GM21619 (cell line): ENCODE results near the gene SPARCL1.
A peak's percentile ranks its signal among the peaks of the same experiment; 100 is the strongest.

ENCODE experiments used
- ATAC-seq: cut with Tn5 transposase; IDR thresholded peaks from one replicate; pipeline ENCODE4 v1.9.1; 2021; ENCODE audit not compliant: unreplicated experiment

SPARCL1 gene

GRCh38 chr4:87541521-87541920, 12.3 kb upstream of the SPARCL1 start:
- ATAC-seq = no peak

GRCh38 chr4:87540146-87541058, 11.2 kb upstream of the SPARCL1 start:
- ATAC-seq = no peak

DNA sequence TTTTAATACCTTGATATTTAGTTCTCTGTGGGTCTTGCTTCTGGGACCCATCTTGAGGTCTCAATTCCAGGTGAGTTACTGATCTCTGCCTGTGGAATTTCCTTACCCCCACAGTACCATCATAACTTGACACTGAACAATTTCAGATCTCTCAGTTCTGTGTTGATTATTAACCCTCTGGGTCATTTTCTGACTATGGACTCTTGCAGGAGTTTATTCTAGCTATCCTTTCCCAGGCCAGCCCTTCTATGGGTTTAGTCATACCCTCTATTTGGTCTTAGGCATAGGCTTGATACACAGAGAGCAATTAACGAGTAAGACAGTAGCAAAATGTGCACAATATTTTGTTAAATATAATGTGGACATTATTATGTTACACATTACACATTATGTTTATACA, 3.7 kb upstream of the SPARCL1 start:
- no peak for ATAC-seq

DNA sequence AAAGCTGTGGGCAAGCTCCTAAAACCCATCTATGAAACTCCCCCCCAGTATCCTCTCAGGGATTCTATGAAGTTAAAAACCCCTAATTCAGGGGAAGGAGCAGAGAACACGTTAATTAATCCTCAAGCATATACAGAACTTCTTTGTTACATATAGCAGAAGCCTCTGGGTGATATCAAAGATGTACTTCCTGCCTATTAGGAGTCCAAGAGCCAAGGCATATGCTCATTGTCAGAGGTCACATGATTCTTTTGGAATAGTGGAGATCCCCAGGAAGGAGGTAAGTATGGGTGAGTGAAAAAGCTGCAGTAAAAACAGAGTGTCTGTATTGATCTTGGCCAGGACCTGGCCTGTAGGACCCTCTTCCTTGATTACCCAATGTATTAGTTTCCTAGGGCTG, 2.9 kb upstream of the SPARCL1 start:
- ATAC-seq = no peak

- no peak for ATAC-seq
Observed at GRCh38 chr4:87531621-87532020, 2.4 kb upstream of the SPARCL1 start.

DNA sequence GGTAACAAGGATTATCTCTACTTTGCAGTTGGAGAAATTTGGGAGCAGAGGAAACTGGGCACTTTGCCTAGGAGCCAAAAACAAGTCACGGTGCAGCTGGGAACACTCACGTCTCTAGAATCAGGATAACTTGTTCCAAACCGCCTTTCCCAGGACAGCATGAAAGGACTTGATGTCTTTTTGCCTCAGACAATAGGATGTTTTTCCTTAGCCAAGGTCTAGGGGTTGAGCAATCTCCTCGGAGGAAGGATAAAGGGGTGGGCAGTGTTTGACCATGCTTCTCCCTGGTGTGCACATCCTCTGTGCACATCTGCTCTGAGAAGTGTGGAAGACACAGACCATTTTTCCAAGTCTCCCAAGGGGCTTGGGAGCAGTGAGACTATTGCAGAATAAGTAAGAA, 1.7 kb upstream of the SPARCL1 start:
- ATAC-seq = no peak

- ATAC-seq = no peak
Observed at GRCh38 chr4:87530229-87530628, 1.1 kb upstream of the SPARCL1 start.

- ATAC-seq = no peak
Observed at GRCh38 chr4:87527431-87528220, 1.6 kb downstream of the SPARCL1 start.

DNA sequence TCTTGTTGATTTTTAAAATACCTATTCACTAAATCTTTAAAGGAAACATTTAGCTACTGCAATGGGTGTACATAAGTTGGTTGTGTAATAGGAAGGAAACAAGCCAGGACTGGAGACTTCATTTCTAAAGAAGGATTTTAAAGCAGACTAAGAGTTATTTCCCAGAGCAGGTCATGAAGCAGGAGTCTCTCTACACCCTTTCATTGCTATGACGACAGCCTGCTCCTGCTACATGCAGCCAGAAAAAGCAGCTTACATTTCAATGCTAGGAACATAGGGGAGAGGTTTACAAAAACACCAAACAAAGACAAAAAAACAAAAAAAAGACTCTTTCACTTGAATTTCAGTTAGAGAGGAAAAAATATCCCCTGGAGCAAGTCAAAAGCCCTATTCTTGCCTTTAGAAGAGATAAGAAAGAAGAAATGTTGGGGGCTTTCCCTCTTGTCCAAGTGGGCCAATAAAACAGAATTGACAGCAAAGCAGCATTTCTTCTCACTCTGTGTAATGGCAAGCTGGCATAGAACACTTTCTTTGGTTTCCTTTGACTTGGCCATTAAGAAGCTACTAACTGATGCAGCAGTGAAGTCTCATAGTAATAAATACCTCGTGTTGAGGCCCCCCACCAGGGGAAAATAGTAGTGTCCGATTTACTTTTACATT, 3.4 kb downstream of the SPARCL1 start:
- no peak for ATAC-seq

GRCh38 chr4:87524456-87524855, 4.7 kb downstream of the SPARCL1 start:
- ATAC-seq = no peak

DNA sequence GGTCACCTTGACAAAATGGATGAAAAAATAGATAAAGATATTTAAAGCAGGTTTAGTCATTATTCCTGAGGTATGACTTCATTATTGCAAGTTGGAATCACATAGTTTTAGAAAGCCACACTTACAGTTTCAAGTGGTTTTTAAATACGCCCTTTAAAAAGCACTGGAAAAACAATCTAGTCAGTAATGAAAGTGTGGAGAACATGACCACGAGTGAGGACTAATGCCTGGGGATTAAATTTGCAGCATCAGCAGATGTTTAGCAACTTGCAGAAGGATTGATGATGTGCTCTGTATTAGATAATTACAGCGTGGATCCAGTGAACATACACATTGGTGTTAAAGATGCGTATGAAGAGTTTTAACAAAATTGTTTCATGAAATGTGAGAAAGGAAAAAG, 5.9 kb downstream of the SPARCL1 start:
- ATAC-seq = no peak

GRCh38 chr4:87521757-87522374, 7.3 kb downstream of the SPARCL1 start:
- ATAC-seq = peak; percentile 87

- no peak for ATAC-seq
Observed at GRCh38 chr4:87521319-87521718, 7.9 kb downstream of the SPARCL1 start.

DNA sequence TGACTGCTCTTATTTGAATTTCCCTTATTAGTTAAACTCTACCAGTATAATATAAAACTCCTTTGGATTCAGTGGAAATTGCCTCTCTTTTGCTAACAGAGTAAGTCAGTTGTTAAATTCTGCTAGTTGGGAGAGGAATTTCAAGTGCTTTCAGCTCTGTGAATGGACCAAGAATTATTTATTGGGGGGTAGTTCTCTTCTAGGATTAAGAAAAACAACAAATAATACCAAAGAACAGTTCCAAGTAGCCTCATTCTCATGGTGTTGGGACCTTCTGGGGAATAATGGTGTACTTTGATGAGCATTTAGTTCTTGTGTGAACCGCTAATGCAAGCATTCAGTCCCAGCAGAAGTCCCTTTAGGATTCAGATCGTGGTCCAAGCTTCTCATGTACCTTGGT, 11.6 kb downstream of the SPARCL1 start:
- no peak for ATAC-seq

DNA sequence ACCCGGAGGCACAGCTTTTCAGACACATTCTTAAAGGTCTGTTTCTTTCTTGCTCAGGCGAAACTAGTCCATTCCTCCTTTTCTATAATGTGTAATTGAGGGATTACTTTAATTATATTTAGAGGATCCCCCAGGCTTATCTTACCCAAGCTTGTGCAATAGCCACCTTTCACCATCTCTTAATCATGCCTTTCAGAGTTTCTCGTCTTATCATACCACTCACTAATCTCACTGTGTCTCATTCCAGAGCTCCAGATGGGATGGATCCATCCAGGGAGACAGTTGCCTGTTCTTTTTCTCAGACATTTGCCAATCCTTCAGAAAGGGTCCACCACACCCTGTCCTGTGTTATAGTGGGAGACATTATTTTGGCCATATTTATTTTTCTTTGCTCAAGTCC, 12.5 kb downstream of the SPARCL1 start:
- ATAC-seq = no peak

DNA sequence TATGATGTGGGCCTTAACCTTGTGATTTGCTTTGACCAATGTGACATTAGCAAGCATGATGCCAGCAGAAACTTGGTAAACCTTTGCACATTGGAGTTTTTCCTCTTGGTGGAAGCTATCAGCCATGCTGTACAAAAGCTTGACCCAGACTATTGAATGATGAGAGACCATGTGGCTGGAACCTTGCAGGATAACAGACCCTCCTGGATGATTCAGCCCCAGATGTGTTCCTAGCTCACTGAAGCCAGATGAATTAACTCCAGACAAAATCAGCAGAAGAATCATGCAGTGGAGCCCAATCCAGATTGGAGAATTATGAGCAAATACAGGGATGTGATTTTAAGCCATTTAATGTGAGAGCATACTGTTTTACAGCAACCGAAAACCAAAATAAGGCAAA, 16.8 kb downstream of the SPARCL1 start:
- no peak for ATAC-seq

GRCh38 chr4:87511500-87511899, 17.7 kb downstream of the SPARCL1 start:
- ATAC-seq = no peak

DNA sequence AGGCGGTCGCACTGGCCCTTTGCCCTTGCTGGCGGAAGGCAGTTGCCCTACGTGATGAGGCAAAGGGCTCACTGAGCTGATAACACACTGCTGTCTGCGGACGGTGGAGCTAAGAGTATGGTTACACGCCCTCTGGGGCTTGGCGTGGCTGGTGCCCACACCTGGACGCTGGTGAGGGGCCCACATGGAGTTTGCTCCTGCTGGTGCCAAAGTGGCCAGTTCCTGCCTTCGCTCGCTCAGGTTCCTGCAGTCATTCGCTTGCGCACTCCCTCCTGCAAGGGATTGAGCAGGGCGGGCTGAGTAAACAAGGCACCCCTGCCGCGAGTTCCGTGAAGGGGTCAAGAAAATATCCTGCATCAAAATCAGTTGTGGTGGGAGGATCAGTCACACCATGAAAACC, 18.4 kb downstream of the SPARCL1 start:
- ATAC-seq = no peak

DNA sequence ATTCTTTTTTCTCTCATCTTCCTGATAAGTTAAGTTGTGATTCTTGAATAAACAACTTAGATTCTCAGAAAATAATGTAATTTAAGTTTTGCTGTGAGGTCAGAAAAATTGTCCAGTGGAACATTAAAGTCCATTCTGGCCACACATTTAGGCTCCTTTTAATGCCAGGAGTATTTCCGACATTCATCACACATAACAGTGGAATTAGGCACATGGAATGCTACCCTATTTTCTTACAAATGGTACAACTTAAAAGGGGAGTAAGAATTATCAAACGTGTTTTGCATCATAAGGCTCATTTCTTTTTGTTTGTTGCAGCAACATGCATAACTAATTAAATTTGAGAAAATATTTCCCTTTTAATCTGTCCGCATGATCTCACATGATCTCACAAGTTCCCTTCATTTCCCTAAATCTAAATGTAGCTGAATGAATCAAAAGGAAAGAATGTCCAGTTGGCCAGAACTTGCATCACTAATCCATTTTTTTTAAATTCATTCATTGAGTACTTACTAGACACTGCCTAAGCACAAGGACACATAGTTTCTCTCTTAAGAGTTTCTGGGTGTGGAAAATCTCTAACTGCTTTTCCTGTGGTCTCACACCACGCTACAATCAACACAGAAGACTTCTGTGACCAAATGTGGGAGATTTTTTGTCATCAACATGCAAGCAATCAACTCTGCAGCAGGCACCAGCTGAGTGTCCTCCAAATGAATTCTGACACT, 22.0 kb downstream of the SPARCL1 start:
- ATAC-seq = no peak

GRCh38 chr4:87505862-87506261, 23.3 kb downstream of the SPARCL1 start:
- no peak for ATAC-seq
